ENCODE measurements around the gene ITPR2.

Gene ITPR2

GRCh38 chr12:26690601-26691000 is 142.4 kb downstream of the ITPR2 start:
- H4K20me1 ChIP-seq (ENCODE audit: insufficient read depth, low read length, poor library complexity, severe bottlenecking) = no peaks in the 10 kb centered on the region
- H3K27me3 ChIP-seq (ENCODE audit: insufficient read depth, low read length, poor library complexity, severe bottlenecking) = no peaks in the 10 kb centered on the region
- H3K9me3 ChIP-seq (ENCODE audit: insufficient read depth, low read depth, low read length) = no peaks in the 10 kb centered on the region
- TF ChIP-seq EZH2phosphoT487 (IDR thresholded peaks at IDR 0.05; ENCODE audit: borderline replicate concordance) = no peak
- no peak for TF ChIP-seq CTCF (conservative IDR thresholded peaks at IDR 0.05; ENCODE audit: low read length)
- no peak overlapping the region for H2AFZ ChIP-seq (ENCODE audit: low read length)
- no peak overlapping the region for H3K4me3 ChIP-seq (ENCODE audit: low read length, poor library complexity, severe bottlenecking)
- H3K36me3 ChIP-seq (ENCODE audit: insufficient read depth, low read length) = peaks cover 10% of the 10 kb centered on the region; the same call in 1 of the 2 replicates
- H3K9me2 ChIP-seq (replicated peaks; ENCODE audit: low read depth, low read length) = no peaks in the 10 kb centered on the region
- H3K4me1 ChIP-seq (ENCODE audit: insufficient read depth, low read length, poor library complexity, severe bottlenecking) = no peaks in the 10 kb centered on the region
- H3K4me2 ChIP-seq (ENCODE audit: low read depth, low read length, poor library complexity, severe bottlenecking) = no peak overlapping the region
- no peak overlapping the region for H3K9ac ChIP-seq (ENCODE audit: low read depth, low read length, poor library complexity, severe bottlenecking)
- H3F3A ChIP-seq (ENCODE audit: low read depth) = no peaks in the 10 kb centered on the region; the same call in 1 of the 2 replicates
- H3K79me2 ChIP-seq (ENCODE audit: insufficient read depth, low read length) = no peaks in the 10 kb centered on the region

- H3F3A ChIP-seq (ENCODE audit: low read depth) = no peaks in the 10 kb centered on the region; the same call in 1 of the 2 replicates
- H3K4me2 ChIP-seq (ENCODE audit: low read depth, low read length, poor library complexity, severe bottlenecking) = no peak overlapping the region
- H3K27me3 ChIP-seq (ENCODE audit: insufficient read depth, low read length, poor library complexity, severe bottlenecking) = no peaks in the 10 kb centered on the region
- H2AFZ ChIP-seq (ENCODE audit: low read length) = no peak overlapping the region
- no peaks in the 10 kb centered on the region for H3K9me3 ChIP-seq (ENCODE audit: insufficient read depth, low read depth, low read length)
- H3K9ac ChIP-seq (ENCODE audit: low read depth, low read length, poor library complexity, severe bottlenecking) = no peak overlapping the region
- H3K4me1 ChIP-seq (ENCODE audit: insufficient read depth, low read length, poor library complexity, severe bottlenecking) = no peaks in the 10 kb centered on the region
- peaks cover 13% of the 10 kb centered on the region; the same call in 1 of the 2 replicates for H3K36me3 ChIP-seq (ENCODE audit: insufficient read depth, low read length)
- TF ChIP-seq EZH2phosphoT487 (IDR thresholded peaks at IDR 0.05; ENCODE audit: borderline replicate concordance) = no peak
- TF ChIP-seq CTCF (conservative IDR thresholded peaks at IDR 0.05; ENCODE audit: low read length) = no peak
- H3K9me2 ChIP-seq (replicated peaks; ENCODE audit: low read depth, low read length) = no peaks in the 10 kb centered on the region
- H3K4me3 ChIP-seq (ENCODE audit: low read length, poor library complexity, severe bottlenecking) = no peak overlapping the region
- no peaks in the 10 kb centered on the region for H3K79me2 ChIP-seq (ENCODE audit: insufficient read depth, low read length)
- H4K20me1 ChIP-seq (ENCODE audit: insufficient read depth, low read length, poor library complexity, severe bottlenecking) = no peaks in the 10 kb centered on the region
Observed at GRCh38 chr12:26689281-26689841, 143.6 kb downstream of the ITPR2 start.

GRCh38 chr12:26688344-26688904 is 144.6 kb downstream of the ITPR2 start:
- Histone ChIP-seq H3K9ac (ENCODE audit: low read depth, low read length, poor library complexity, severe bottlenecking) (no peak overlapping the region), H3K9me3 (ENCODE audit: insufficient read depth, low read depth, low read length) (no peaks in the 10 kb centered on the region), H3K4me2 (ENCODE audit: low read depth, low read length, poor library complexity, severe bottlenecking) (no peak overlapping the region), H3K79me2 (ENCODE audit: insufficient read depth, low read length) (no peaks in the 10 kb centered on the region), H2AFZ (ENCODE audit: low read length) (no peak overlapping the region), H3F3A (ENCODE audit: low read depth) (no peaks in the 10 kb centered on the region; the same call in 1 of the 2 replicates), H3K27me3 (ENCODE audit: insufficient read depth, low read length, poor library complexity, severe bottlenecking) (no peaks in the 10 kb centered on the region), H3K4me1 (ENCODE audit: insufficient read depth, low read length, poor library complexity, severe bottlenecking) (no peaks in the 10 kb centered on the region), H3K9me2 (replicated peaks; ENCODE audit: low read depth, low read length) (no peaks in the 10 kb centered on the region), H4K20me1 (ENCODE audit: insufficient read depth, low read length, poor library complexity, severe bottlenecking) (no peaks in the 10 kb centered on the region), H3K36me3 (ENCODE audit: insufficient read depth, low read length) (peaks cover 22% of the 10 kb centered on the region), H3K4me3 (ENCODE audit: low read length, poor library complexity, severe bottlenecking) (no peak overlapping the region)
- TF ChIP-seq EZH2phosphoT487 (IDR thresholded peaks at IDR 0.05; ENCODE audit: borderline replicate concordance) (no peak), CTCF (conservative IDR thresholded peaks at IDR 0.05; ENCODE audit: low read length) (no peak)

Data from Loucy (cell line).